Large intestine (tissue), 3 donors: ENCODE results near the gene JMJD7. TPM values are rescaled to one million over a fixed set of nuclear protein-coding genes. Genes with fewer than 3 reads are reported as not detected.

Source experiments
- DNase-seq, 2 donors: peaks; one replicate each; pipeline versions ENCODE4 v3.0.0 to v3.0.0-alpha.2; 2013
- H3K27ac ChIP-seq: one replicate; pipeline ENCODE4 v1.5.1; 2013; ENCODE audit warnings: low read length
- H3K27me3 ChIP-seq: 2 replicates; pipeline ENCODE4 v1.6.1; 2013; ENCODE audit warnings: low read length; ENCODE audit not compliant: control insufficient read depth, insufficient read depth
- H3K36me3 ChIP-seq: 2 replicates; pipeline ENCODE4 v1.6.1; 2013; ENCODE audit warnings: low read length; ENCODE audit not compliant: control insufficient read depth, insufficient read depth
- H3K4me1 ChIP-seq: one replicate; pipeline ENCODE4 v1.6.1; 2013; ENCODE audit warnings: low read length; ENCODE audit not compliant: control insufficient read depth, insufficient read depth
- H3K4me3 ChIP-seq: one replicate; pipeline ENCODE4 v1.5.1; 2013; ENCODE audit warnings: low read length
- H3K9me3 ChIP-seq: one replicate; pipeline ENCODE4 v1.6.1; 2013; ENCODE audit warnings: mild to moderate bottlenecking, low read depth, low read length, moderate library complexity; ENCODE audit not compliant: control insufficient read depth
- WGBS: methylation state at CpG from one replicate; pipeline ENCODE4 v1.1.5; 2013; ENCODE audit warnings: low lambda C conversion rate; ENCODE audit not compliant: insufficient coverage; 5-methylcytosine and 5-hydroxymethylcytosine counted together
- polyA plus RNA-seq: library from polyadenylated mRNA; unstranded; fragments of 120-200 nt; gene quantifications from one replicate; pipeline ENCODE4 v1.2.1, GENCODE V29; 2013

Gene JMJD7
- polyA plus RNA-seq, 1 donor = 10.2 TPM

DNA sequence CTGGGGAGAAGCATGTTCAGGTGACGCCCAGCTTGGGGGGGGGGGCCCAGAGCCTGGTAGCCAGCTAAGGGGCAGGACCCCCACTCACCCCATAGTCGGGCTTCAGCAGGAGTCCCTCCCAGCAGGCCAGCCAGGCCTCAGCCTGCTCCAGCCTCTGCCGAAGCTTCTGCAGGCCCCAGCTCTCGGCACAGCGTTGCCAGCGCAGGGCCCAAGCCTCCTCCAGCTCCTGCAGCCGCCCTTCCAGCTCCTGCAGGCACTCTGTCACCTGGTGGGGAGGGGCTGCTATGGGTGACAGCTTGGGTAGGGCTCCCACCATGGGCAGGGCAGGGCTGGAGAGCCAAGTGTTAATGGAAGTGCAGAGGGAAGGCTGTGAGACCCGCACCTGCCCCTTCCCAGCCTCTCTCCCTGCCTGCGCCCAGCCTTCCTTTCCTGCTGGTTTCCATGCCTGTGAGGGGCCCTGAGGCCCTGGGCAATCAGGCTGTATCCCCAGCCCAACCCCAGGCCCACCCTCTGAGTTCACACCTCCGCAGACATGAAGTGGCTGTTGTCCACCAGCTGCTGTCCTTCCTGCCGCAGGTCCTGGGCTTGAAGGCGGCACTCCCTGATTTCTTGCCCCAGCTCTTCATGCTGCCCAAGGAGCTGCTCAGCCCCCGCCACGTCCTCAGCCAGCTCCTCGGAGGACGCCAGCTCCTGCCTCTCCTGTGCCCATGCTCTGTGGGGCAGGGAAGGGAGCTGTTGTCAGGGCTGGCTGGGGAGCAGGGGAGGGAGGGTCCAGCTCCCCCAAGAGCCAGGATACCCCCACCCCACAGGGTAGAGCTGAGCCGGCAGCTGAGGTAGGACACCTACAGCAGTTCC lies 25.1 kb downstream of the JMJD7 start:
- Histone ChIP-seq H3K36me3 (peaks cover 11% of the 10 kb centered on the region), H3K9me3 (no peaks in the 10 kb centered on the region), H3K4me1 (no peaks in the 10 kb centered on the region), H3K27ac (no peak overlapping the region), H3K27me3 (no peaks in the 10 kb centered on the region), H3K4me3 (no peak overlapping the region)
- WGBS = no CpG with 5 or more reads among the region's 17 CpGs
- no peak for DNase-seq

DNA sequence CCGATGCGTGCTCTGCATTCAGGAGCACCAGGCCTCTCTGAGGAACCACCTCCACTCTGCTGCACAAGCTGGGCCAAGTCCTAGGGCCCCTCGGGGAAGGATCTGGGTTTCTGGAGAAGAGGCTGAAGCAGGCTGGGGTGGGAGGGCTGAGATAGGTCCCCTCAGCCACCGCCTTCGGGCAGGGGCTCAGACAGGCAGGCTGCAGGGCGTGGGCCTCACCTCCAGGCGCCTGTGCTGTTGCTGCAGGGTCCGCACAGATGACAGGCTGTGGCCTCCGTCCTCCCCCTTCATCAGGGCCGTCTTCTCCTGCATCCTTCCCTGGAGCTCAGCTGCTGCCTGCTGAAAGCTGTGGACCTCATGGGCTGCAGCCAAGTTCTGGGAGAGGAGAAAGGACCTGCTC lies 25.9 kb downstream of the JMJD7 start:
- Histone ChIP-seq H3K27ac (no peak overlapping the region), H3K27me3 (no peaks in the 10 kb centered on the region), H3K4me1 (no peaks in the 10 kb centered on the region), H3K9me3 (no peaks in the 10 kb centered on the region), H3K36me3 (peaks cover 2% of the 10 kb centered on the region), H3K4me3 (no peak overlapping the region)
- no peak for DNase-seq
- WGBS = no CpG with 5 or more reads among the region's 10 CpGs

GRCh38 chr15:41854443-41854842 lies 26.6 kb downstream of the JMJD7 start:
- no CpG with 5 or more reads among the region's 9 CpGs for WGBS
- Histone ChIP-seq H3K9me3 (no peaks in the 10 kb centered on the region), H3K36me3 (no peaks in the 10 kb centered on the region), H3K4me3 (no peak overlapping the region), H3K27ac (no peak overlapping the region), H3K4me1 (no peaks in the 10 kb centered on the region), H3K27me3 (no peaks in the 10 kb centered on the region)
- DNase-seq = no peak

GRCh38 chr15:41855261-41855961 lies 27.5 kb downstream of the JMJD7 start:
- Histone ChIP-seq H3K27me3 (no peaks in the 10 kb centered on the region), H3K27ac (no peak overlapping the region), H3K4me3 (no peak overlapping the region), H3K36me3 (no peaks in the 10 kb centered on the region), H3K9me3 (no peaks in the 10 kb centered on the region), H3K4me1 (no peaks in the 10 kb centered on the region)
- no peak for DNase-seq
- no CpG with 5 or more reads among the region's 30 CpGs for WGBS

DNA sequence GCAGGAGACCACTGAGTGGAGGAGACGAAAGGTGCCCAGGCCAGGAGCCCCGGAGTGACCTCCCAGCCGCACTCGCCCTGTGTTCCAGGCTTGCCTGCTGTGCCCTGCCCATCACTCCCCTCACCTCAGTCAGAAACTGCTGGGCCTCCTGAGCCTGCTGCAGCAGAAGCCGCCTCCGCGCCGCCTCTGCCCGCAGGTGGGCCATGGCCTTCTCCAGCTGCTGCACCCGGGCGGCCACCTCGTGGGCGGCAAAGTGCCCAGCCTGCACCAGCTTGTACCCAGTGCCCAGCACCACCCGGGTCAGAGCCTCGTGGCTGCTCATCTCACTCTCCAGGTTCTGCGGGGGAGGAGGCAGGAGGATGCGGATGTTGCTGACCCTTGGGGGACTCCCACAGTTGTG lies 28.4 kb downstream of the JMJD7 start:
- no peaks in the 10 kb centered on the region for H3K4me1 ChIP-seq
- H3K27ac ChIP-seq = no peak overlapping the region
- DNase-seq = no peak
- no CpG with 5 or more reads among the region's 17 CpGs for WGBS
- no peaks in the 10 kb centered on the region for H3K36me3 ChIP-seq
- H3K27me3 ChIP-seq = no peaks in the 10 kb centered on the region
- no peak overlapping the region for H3K4me3 ChIP-seq
- H3K9me3 ChIP-seq = no peaks in the 10 kb centered on the region

DNA sequence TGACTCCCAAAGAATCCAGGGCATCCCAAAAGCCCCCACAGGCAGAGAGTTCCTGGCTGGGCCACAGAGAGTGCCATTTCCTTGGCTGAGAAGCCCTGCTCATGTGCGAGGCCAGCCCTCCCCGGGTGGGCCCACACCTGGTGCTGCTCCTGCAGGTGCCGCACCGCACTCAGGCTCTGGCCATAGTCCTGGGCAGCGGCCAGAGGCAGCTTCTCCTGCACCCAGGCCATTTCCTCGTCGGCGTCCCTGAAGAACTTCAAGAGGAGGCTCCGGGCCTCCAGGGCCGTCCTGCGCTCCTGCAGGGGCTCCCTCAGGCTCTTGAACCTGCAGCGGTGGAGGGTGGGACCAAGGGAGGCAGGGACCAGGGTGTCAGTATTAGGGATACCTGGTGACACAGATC lies 28.8 kb downstream of the JMJD7 start:
- DNase-seq = no peak
- Histone ChIP-seq H3K36me3 (no peaks in the 10 kb centered on the region), H3K4me3 (no peak overlapping the region), H3K4me1 (no peaks in the 10 kb centered on the region), H3K27me3 (no peaks in the 10 kb centered on the region), H3K27ac (no peak overlapping the region), H3K9me3 (no peaks in the 10 kb centered on the region)
- WGBS = no CpG with 5 or more reads among the region's 12 CpGs

GRCh38 chr15:41857316-41857715 lies 29.4 kb downstream of the JMJD7 start:
- H3K27ac ChIP-seq = no peak overlapping the region
- H3K9me3 ChIP-seq = no peaks in the 10 kb centered on the region
- no peak for DNase-seq
- H3K36me3 ChIP-seq = no peaks in the 10 kb centered on the region
- no peak overlapping the region for H3K4me3 ChIP-seq
- WGBS = no CpG with 5 or more reads among the region's 9 CpGs
- no peaks in the 10 kb centered on the region for H3K4me1 ChIP-seq
- no peaks in the 10 kb centered on the region for H3K27me3 ChIP-seq

DNA sequence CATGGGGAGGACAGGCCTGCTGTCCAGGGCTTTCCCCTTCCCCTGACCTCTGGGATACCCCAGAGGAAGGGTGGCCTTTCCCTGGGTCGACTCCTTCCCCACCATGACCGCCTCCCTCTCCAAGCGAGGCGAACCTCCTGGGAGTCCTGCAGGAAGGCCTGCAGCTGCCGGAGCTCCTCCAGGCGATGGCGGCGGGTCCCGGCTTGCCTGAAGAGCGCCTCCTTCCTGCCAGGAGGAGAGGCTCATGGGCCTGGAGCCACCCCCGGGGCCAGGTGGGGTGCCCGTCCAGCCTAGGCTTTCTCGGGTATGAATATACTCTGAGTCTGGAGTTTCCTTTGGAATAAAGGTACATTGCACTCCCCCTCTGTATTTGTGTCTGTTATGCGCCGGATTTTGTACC lies 30.9 kb downstream of the JMJD7 start:
- Histone ChIP-seq H3K4me3 (no peak overlapping the region), H3K36me3 (no peaks in the 10 kb centered on the region), H3K4me1 (no peaks in the 10 kb centered on the region), H3K27ac (no peak overlapping the region), H3K9me3 (no peaks in the 10 kb centered on the region), H3K27me3 (no peaks in the 10 kb centered on the region)
- DNase-seq = no peak
- 100% methylated on average over 2 of the region's 15 CpGs for WGBS

DNA sequence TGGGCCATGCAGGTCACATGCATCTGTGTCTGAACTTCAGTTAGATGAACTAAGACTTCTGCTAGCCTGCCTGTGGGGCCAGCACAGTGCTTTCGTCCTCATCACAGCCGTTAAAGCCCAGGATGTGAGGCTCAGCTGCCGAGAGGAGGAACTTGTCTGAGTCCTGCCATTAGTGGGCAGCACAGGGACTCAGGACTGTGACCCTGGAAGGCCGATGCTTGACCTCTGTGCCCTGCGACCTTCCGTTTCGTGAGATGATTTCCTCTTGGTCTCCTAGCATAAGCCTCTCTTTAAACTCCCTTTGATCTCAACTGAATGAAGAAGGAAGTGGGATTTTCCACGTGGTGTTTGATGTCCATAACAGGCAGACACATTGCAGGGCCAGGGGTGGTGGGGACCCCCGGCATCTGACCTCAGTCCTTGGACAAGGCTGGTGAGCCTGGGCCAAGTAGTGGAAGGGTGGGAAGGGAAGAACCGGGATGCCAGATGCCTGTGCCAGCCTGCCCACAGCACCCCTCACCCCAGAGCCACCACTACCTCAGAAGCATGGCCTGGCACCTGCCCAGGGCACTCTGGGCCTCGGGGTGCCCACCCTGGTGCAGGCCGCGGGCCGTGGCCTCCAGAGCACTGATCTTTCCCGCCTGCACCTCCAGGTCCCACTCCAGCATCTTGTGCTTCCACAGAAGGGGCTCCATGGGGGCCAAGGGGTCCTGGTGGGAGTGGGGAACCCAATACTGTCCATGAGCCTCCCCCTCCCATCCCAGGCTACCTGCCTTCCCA lies 32.3 kb downstream of the JMJD7 start:
- DNase-seq = no peak
- H3K36me3 ChIP-seq = no peaks in the 10 kb centered on the region
- H3K4me3 ChIP-seq = no peak overlapping the region
- WGBS = no CpG with 5 or more reads among the region's 15 CpGs
- H3K27ac ChIP-seq = no peak overlapping the region
- H3K9me3 ChIP-seq = no peaks in the 10 kb centered on the region
- no peaks in the 10 kb centered on the region for H3K4me1 ChIP-seq
- no peaks in the 10 kb centered on the region for H3K27me3 ChIP-seq

DNA sequence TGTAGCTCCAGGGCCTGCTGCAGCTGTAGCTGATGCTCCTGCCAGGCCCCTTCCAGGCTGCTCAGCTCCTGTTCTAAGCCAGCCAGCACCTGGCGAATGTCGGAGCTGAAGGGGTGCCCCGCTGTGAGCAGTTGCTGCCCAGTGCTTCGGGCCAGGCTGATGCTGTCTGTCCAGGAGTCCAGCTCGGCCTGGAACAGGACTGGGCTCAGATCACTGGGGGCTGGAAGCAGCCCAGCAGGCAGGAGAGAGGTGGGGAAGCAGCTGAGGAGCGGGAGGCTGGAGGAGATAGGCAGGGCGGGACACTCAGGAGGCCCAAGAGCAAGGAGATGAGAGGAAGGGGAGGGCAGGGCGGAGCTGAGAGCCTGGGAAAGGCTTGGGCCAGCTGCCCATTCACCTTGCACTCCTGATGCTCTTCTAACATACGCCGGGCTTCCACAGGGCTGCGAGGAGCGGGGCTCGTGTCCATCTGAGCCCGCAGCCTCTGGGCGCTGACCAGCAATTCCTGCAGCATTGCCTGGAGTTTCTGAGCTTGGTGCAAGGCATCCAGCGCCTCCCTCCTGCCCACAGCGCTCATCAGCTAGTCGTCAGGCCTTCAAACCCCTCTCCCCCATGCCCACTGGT lies 34.0 kb downstream of the JMJD7 start:
- H3K27ac ChIP-seq = no peak overlapping the region
- DNase-seq = no peak
- H3K9me3 ChIP-seq = no peaks in the 10 kb centered on the region
- H3K4me3 ChIP-seq = no peak overlapping the region
- no peaks in the 10 kb centered on the region for H3K27me3 ChIP-seq
- no CpG with 5 or more reads among the region's 18 CpGs for WGBS
- H3K36me3 ChIP-seq = no peaks in the 10 kb centered on the region
- H3K4me1 ChIP-seq = peaks cover 12% of the 10 kb centered on the region
